ENCODE data around the gene SLC46A3. TPM values are rescaled to one million over a fixed set of nuclear protein-coding genes. Genes with fewer than 3 reads are reported as not detected.

SLC46A3 gene
- total and polyA plus RNA-seq, 2 experiments from 2014 or later: 0.16 to 0.28 TPM

DNA sequence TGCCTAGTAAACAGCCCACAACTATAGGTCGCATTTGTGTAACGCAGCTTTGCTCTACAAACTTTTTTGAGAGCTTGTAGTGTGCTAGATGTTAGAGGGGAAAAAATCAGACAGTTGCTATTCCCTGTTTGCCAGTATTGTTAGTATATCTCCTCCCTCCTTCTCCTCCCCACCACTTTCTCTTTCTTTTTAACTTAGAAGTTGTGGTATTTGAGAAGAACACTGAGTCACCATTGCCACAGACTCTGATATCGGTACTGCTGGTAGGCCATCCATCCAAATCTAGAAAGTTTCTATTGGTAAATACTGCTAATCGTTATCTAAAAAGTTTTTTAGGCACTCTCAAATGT lies 59.2 kb downstream of the SLC46A3 start (continued):
- TF ChIP-seq, protein P1, sequence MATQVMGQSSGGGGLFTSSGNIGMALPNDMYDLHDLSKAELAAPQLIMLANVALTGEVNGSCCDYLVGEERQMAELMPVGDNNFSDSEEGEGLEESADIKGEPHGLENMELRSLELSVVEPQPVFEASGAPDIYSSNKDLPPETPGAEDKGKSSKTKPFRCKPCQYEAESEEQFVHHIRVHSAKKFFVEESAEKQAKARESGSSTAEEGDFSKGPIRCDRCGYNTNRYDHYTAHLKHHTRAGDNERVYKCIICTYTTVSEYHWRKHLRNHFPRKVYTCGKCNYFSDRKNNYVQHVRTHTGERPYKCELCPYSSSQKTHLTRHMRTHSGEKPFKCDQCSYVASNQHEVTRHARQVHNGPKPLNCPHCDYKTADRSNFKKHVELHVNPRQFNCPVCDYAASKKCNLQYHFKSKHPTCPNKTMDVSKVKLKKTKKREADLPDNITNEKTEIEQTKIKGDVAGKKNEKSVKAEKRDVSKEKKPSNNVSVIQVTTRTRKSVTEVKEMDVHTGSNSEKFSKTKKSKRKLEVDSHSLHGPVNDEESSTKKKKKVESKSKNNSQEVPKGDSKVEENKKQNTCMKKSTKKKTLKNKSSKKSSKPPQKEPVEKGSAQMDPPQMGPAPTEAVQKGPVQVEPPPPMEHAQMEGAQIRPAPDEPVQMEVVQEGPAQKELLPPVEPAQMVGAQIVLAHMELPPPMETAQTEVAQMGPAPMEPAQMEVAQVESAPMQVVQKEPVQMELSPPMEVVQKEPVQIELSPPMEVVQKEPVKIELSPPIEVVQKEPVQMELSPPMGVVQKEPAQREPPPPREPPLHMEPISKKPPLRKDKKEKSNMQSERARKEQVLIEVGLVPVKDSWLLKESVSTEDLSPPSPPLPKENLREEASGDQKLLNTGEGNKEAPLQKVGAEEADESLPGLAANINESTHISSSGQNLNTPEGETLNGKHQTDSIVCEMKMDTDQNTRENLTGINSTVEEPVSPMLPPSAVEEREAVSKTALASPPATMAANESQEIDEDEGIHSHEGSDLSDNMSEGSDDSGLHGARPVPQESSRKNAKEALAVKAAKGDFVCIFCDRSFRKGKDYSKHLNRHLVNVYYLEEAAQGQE (IDR thresholded peaks at IDR 0.05; ENCODE audit: unreplicated experiment): no peak
- TF ChIP-seq, protein P2, sequence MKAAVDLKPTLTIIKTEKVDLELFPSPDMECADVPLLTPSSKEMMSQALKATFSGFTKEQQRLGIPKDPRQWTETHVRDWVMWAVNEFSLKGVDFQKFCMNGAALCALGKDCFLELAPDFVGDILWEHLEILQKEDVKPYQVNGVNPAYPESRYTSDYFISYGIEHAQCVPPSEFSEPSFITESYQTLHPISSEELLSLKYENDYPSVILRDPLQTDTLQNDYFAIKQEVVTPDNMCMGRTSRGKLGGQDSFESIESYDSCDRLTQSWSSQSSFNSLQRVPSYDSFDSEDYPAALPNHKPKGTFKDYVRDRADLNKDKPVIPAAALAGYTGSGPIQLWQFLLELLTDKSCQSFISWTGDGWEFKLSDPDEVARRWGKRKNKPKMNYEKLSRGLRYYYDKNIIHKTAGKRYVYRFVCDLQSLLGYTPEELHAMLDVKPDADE (IDR thresholded peaks at IDR 0.05): no peak

DNA sequence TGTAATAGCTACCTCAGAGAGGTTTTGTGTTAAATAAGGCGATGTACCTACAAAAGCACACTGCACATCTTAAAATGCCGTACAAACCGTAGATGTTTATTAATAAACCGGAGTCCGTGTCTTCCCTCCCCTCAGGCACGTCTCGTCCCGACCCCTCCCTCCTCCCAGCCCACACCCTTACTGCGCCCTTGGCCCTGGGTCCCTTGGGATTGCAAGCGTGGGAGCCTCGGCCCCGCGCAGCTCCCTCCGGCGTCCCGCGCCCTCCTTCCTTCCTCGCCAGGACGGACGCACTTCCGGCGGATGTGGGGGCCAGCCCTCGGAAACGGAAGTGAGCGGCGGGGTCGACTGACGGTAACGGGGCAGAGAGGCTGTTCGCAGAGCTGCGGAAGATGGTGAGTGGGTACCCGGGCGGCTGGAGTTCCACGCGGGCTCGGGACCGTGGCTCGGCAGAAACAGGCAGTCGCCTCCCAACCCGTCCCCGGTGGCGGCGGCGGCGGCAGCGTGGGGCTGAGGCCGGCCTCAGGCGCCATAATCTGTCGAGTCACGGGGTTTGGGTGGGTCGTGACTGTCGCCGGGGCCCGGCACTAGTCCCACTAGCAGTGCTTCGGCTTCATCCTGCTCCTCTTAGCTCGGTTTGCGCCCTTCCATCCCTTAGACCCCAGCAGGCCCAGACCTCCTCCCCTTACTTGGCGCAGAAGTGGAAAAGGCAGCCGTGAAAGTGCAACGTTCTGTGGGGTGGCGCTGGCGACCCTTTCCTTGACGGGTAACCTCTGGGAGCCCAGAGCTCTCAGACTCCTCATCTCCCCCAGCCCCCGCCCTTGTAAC lies 59.8 kb downstream of the SLC46A3 start, which contains the start of gene POMP:
Gene POMP, plus strand, starts transcription at position 335 of the 825 bp plus-strand sequence. Its CDS starts 55 bp downstream, at position 390.
- H3K4me3 Mint-ChIP-seq: peak within 1 kb of the TSS; percentile 96
- Histone ChIP-seq H4K20me1 (replicated peaks; ENCODE audit: insufficient read depth) (peaks cover 29% of the 10 kb centered on the region), H3F3A (replicated peaks; ENCODE audit: low read depth) (no peaks in the 10 kb centered on the region), H3K4me3 (peak within 1 kb of the TSS; percentile 92), H2AFZ (peak within 1 kb of the TSS; percentile 97), H3K79me2 (replicated peaks; ENCODE audit: insufficient read depth) (peaks cover 82% of the 10 kb centered on the region), H3K9me2 (ENCODE audit: insufficient read depth) (no peaks in the 10 kb centered on the region), H3K27me3 (ENCODE audit: insufficient read depth) (no peaks in the 10 kb centered on the region), H3K4me2 (peak within 1 kb of the TSS; percentile 94), H3K36me3 (ENCODE audit: insufficient read depth) (peaks cover 20% of the 10 kb centered on the region), H3K4me1 (ENCODE audit: insufficient read depth) (peaks cover 18% of the 10 kb centered on the region), H3K27ac (ENCODE audit: low read depth) (peak within 1 kb of the TSS; percentile 75)
- H3K36me3 Mint-ChIP-seq (ENCODE audit: low read depth): peaks cover 28% of the 10 kb centered on the region
- TF ChIP-seq, protein P2 (IDR thresholded peaks at IDR 0.05): peak; percentile 92
- TF ChIP-seq POLR2AphosphoS5 (IDR thresholded peaks at IDR 0.05; ENCODE audit: low read depth) (peak; percentile 99), EZH2phosphoT487 (IDR thresholded peaks at IDR 0.05; ENCODE audit: unreplicated experiment) (no peak), ZNF331 (CRISPR knock-in tag; IDR thresholded peaks at IDR 0.05; ENCODE audit: low read depth) (no peak), ZNF114 (CRISPR knock-in tag; IDR thresholded peaks at IDR 0.05) (no peak), CREB1 (CRISPR knock-in tag; IDR thresholded peaks at IDR 0.05; ENCODE audit: low read depth) (peak; percentile 71), STAT1 (IDR thresholded peaks at IDR 0.05; ENCODE audit: unreplicated experiment) (no peak), NANOG (IDR thresholded peaks at IDR 0.05; ENCODE audit: borderline replicate concordance) (no peak), EZH2 (IDR thresholded peaks at IDR 0.05; ENCODE audit: low read depth, unreplicated experiment) (no peak)
- TF ChIP-seq, protein P3, sequence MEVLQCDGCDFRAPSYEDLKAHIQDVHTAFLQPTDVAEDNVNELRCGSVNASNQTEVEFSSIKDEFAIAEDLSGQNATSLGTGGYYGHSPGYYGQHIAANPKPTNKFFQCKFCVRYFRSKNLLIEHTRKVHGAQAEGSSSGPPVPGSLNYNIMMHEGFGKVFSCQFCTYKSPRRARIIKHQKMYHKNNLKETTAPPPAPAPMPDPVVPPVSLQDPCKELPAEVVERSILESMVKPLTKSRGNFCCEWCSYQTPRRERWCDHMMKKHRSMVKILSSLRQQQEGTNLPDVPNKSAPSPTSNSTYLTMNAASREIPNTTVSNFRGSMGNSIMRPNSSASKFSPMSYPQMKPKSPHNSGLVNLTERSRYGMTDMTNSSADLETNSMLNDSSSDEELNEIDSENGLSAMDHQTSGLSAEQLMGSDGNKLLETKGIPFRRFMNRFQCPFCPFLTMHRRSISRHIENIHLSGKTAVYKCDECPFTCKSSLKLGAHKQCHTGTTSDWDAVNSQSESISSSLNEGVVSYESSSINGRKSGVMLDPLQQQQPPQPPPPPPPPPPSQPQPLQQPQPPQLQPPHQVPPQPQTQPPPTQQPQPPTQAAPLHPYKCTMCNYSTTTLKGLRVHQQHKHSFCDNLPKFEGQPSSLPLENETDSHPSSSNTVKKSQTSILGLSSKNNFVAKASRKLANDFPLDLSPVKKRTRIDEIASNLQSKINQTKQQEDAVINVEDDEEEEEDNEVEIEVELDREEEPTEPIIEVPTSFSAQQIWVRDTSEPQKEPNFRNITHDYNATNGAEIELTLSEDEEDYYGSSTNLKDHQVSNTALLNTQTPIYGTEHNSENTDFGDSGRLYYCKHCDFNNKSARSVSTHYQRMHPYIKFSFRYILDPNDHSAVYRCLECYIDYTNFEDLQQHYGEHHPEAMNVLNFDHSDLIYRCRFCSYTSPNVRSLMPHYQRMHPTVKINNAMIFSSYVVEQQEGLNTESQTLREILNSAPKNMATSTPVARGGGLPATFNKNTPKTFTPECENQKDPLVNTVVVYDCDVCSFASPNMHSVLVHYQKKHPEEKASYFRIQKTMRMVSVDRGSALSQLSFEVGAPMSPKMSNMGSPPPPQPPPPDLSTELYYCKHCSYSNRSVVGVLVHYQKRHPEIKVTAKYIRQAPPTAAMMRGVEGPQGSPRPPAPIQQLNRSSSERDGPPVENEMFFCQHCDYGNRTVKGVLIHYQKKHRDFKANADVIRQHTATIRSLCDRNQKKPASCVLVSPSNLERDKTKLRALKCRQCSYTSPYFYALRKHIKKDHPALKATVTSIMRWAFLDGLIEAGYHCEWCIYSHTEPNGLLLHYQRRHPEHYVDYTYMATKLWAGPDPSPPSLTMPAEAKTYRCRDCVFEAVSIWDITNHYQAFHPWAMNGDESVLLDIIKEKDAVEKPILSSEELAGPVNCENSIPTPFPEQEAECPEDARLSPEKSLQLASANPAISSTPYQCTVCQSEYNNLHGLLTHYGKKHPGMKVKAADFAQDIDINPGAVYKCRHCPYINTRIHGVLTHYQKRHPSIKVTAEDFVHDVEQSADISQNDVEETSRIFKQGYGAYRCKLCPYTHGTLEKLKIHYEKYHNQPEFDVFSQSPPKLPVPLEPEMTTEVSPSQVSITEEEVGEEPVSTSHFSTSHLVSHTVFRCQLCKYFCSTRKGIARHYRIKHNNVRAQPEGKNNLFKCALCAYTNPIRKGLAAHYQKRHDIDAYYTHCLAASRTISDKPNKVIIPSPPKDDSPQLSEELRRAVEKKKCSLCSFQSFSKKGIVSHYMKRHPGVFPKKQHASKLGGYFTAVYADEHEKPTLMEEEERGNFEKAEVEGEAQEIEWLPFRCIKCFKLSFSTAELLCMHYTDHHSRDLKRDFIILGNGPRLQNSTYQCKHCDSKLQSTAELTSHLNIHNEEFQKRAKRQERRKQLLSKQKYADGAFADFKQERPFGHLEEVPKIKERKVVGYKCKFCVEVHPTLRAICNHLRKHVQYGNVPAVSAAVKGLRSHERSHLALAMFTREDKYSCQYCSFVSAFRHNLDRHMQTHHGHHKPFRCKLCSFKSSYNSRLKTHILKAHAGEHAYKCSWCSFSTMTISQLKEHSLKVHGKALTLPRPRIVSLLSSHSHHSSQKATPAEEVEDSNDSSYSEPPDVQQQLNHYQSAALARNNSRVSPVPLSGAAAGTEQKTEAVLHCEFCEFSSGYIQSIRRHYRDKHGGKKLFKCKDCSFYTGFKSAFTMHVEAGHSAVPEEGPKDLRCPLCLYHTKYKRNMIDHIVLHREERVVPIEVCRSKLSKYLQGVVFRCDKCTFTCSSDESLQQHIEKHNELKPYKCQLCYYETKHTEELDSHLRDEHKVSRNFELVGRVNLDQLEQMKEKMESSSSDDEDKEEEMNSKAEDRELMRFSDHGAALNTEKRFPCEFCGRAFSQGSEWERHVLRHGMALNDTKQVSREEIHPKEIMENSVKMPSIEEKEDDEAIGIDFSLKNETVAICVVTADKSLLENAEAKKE (CRISPR knock-in tag; IDR thresholded peaks at IDR 0.05): no peak
- ATAC-seq (peak; percentile 97), DNase-seq (ENCODE audit: low spot score) (peak; percentile 94)
- H3K4me1 Mint-ChIP-seq: peaks cover 29% of the 10 kb centered on the region
- peaks cover 3% of the 10 kb centered on the region for H3K27me3 Mint-ChIP-seq (ENCODE audit: insufficient read depth, low read depth, poor library complexity)
- no peaks in the 10 kb centered on the region for H3K9me3 Mint-ChIP-seq
- peak within 1 kb of the TSS; percentile 95 for H3K27ac Mint-ChIP-seq

All from GM23338 (cell line).